Body of pancreas (tissue), 4 donors: ENCODE measurements around the gene HSD3B7.

Experiments
- CTCF ChIP-seq, 7 experiments: fragments of 450-650 bp in 4 of 7; fragments of 200-600 bp in 3 of 7; sonication (generic) in 3 of 7; IDR thresholded peaks; one replicate each; pipeline ENCODE4 v1.5.1; 2016 to 2019; ENCODE audit warnings: antibody characterized with exemption in 7 of 7
- POLR2A ChIP-seq, 3 donors: fragments of 450-650 bp; IDR thresholded peaks; one replicate each; pipeline ENCODE4 v1.6.1; 2016; ENCODE audit warnings: antibody characterized with exemption in 3 of 3, mild to moderate bottlenecking in 2 of 3

- TF ChIP-seq CTCF (IDR thresholded peaks at IDR 0.05), result no peak
- no peak for TF ChIP-seq POLR2A (IDR thresholded peaks at IDR 0.05)
Measured at GRCh38 chr16:31002862-31003341, 17.9 kb downstream of the HSD3B7 start.
